ENCODE data around the gene PTPRF.

The PTPRF gene

DNA sequence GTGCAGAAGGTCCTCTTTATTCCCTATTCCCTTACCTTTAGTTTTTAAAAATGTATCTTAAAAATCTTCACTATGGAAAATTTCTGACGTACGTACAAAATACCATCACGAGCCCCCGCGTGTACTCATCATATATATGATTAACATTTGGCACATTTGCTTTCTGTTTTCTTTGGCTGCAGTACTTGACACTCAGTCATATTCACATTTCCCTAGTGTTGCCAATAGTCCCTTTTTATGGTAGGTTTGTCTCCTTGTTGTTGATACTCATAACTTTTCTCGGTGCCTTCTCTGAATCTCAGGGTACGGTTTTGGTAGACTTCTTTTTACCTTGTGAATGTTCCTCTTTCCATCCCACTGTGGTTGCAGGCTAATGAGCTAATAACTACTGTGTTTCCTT is 142.6 kb downstream of the PTPRF start:
- DNase-seq: no peak

Measured in NCI-H446 (cell line).